ENCODE data around the gene ABCF2.

ABCF2 gene

DNA sequence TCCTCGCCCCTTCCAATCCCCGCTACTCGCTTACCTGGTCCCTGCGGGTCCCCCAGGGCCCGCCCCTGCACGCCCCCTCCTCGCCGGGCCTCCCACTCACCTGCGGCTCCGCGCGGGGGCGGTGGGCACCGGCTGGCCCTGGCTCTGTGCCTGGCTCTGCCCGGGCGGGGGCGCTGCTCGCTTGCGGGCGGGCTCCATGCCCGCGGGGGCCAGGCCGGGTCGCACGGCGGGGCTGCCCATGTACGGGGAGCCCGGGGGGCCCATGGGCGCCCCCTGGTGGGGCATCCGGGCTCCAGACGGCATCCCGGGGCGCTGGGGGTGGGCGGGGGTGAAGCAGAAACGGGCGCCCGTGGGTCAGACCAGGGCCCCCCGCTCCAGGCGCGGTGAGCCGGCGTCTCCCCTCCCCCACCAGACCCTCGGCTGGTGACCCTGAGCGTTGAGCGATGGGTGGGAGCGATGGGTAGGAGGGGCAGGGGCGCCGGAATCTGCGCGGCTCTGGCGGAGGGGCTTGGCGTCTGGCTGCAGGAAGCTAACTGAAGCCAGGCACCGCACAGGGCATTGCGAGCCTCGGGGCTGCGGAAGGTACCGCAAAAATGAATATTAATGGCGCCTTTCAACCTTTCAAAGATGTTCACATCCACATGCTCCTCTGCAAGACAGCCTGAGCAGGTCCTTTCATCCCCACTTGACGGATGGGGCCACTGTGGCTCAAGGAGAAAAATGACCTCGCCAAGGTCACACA lies 18.5 kb upstream of the ABCF2 start:
- peak overlapping the region in 8 of 11 experiments; percentile 30 to 61 (median 42); a peak in 12 of 22 replicates for H3K9ac ChIP-seq
- TF ChIP-seq Cebpa-rat (IDR thresholded peaks at IDR 0.05) = no peak
- H3K4me2 ChIP-seq = peak overlapping the region; percentile 84 to 97 (median 93)
- H3K4me3 ChIP-seq = peak overlapping the region; percentile 44 to 63 (median 53)
- no peaks in the 10 kb centered on the region for H3K9me3 ChIP-seq (replicated peaks in 1 of 11)
- no peak overlapping the region for H3K27ac ChIP-seq
- peaks cover 64 to 70% (median 70%) of the 10 kb centered on the region in 11 experiments for H3K27me3 ChIP-seq
- H3K36me3 ChIP-seq = 0 out of 22 replicates have a peak, but pooled peaks cover 0 to 10% (median 0%) of the 10 kb centered on the region in 11 experiments
- peaks cover 48 to 71% (median 64%) of the 10 kb centered on the region in 10 experiments for H3K4me1 ChIP-seq
- peaks cover 12 to 84% (median 60%) of the 10 kb centered on the region in 11 experiments; a peak in 20 of 22 replicates for H4K20me1 ChIP-seq

DNA sequence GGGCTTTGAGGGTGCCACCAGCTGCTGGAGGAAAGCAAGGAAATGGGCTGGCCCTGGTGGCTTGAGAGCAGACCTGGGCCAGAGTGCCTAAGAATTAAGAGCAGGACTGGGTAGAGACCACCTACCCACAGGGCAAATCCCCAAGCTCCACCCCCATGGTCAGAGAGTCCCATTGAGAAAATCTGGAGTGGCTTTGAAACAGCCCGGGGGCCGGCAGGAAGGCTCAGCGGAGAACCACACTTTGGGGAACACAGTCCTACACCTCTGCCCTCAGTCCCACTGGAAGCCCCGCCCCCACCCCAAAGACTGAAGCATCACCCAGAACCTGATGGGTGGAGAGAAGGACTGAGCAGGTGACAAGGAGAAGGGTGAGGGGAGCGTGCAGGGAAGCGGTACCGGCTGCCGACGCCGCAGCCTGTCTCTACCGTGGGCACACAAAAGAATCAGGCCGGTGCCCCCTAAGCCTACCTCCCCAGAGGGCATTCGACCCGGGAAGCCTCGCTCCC lies 17.9 kb upstream of the ABCF2 start:
- H3K27ac ChIP-seq = no peak overlapping the region
- no peaks in the 10 kb centered on the region for H3K9me3 ChIP-seq (replicated peaks in 1 of 11)
- H3K4me1 ChIP-seq = peaks cover 48 to 68% (median 60%) of the 10 kb centered on the region in 10 experiments
- peak overlapping the region; percentile 84 to 97 (median 93) for H3K4me2 ChIP-seq
- peak overlapping the region; percentile 44 to 63 (median 53) for H3K4me3 ChIP-seq
- peaks cover 0 to 10% (median 0%) of the 10 kb centered on the region in 11 experiments; a peak in 2 of 22 replicates for H3K36me3 ChIP-seq
- TF ChIP-seq Cebpa-rat (IDR thresholded peaks at IDR 0.05) = no peak
- peaks cover 12 to 84% (median 58%) of the 10 kb centered on the region in 11 experiments; a peak in 20 of 22 replicates for H4K20me1 ChIP-seq
- H3K9ac ChIP-seq = peak overlapping the region in 8 of 11 experiments; percentile 30 to 61 (median 42); a peak in 12 of 22 replicates
- peaks cover 58 to 64% (median 63%) of the 10 kb centered on the region in 11 experiments for H3K27me3 ChIP-seq

DNA sequence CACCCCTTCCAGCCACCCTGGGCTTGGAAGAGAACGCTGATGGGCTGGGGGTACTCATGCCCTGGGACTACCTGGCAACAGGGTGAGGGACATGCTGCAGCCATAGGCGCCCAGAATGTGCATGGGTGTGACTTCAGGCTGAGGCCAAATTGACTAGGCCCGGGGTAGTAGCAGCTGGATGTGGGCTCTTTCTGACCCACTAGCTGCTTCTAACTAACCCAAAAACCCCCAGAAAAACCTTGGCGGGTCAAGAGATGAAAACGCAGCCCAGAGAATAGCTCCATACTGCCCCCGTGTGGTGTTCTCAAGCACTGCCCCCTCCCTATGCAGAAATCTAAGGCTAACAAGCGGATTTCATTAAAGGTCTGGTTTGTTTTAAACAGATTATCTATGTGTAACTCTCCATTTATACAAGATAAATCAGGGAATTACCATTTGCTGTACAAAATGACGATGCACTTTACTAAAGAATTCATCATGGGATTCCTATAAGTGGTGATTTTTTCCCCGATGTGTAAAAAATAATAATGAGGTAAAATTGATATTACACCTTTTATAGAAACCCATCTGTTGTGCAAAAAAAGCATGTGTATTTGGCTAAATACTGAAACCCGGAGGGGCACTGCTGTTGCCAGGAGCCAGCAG lies 17.3 kb upstream of the ABCF2 start:
- Histone ChIP-seq H3K4me2 (peak overlapping the region; percentile 84 to 97 (median 93)), H3K4me3 (peak overlapping the region in 5 of 10 experiments; percentile 48 to 63 (median 53); a peak in 5 of 20 replicates), H3K4me1 (peaks cover 45 to 62% (median 55%) of the 10 kb centered on the region in 10 experiments)

DNA sequence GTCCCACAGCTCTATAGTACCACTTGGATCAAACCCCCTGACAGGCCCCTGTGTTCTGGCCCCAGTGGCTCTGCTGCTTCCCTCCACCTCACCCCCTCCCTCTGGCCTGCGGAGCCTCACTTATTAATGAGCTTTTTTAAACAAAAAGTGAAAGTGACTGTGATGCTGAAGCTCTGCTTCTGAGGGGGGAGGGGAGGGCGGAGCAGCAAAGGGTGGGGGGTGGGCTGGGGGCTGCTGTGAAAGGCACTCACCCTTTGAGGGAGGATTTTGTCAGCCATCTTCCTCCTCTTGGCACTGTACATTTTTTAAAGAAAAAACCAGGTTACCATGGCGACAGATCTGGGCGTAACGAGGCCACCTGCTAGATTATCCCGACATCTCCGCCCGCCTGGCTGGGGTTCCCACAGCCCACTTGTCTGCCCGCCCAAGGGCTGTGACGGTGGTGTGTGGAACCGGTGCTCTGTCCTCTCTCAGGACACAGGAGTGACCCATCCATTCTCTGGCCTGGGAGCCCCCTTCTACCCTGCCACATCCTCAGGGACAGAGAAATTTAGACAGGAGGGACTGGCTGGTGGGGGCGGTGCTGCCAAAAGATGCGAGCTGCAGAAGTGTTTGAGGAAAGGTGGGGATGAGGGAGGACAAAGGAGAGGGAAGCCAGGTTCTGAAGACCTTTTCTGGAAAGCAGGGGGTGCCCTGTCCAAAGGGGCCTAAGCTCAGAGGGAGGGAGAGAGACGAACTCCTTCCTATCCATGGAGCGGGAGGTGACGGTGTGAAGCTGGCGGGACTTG lies 16.6 kb upstream of the ABCF2 start:
- Histone ChIP-seq H3K36me3 (peaks cover 0 to 19% (median 10%) of the 10 kb centered on the region in 11 experiments; a peak in 17 of 22 replicates), H4K20me1 (peaks cover 24 to 93% (median 64%) of the 10 kb centered on the region in 11 experiments; a peak in 20 of 22 replicates), H3K4me1 (peaks cover 39 to 55% (median 48%) of the 10 kb centered on the region in 10 experiments), H3K27ac (no peak overlapping the region), H3K4me2 (peak overlapping the region; percentile 51 to 93 (median 87)), H3K27me3 (peaks cover 48 to 51% (median 51%) of the 10 kb centered on the region in 11 experiments), H3K9me3 (replicated peaks in 1 of 11) (no peaks in the 10 kb centered on the region), H3K9ac (peak overlapping the region in 6 of 11 experiments; percentile 17 to 58 (median 40); a peak in 6 of 22 replicates), H3K4me3 (peak overlapping the region in 2 of 10 experiments; percentile 2 to 49; a peak in 4 of 20 replicates)
- TF ChIP-seq Cebpa-rat (IDR thresholded peaks at IDR 0.05) = no peak

More for the DNA sequence above, 17.3 kb upstream of the ABCF2 start:
- TF ChIP-seq Cebpa-rat (IDR thresholded peaks at IDR 0.05) = no peak
- no peak overlapping the region for H3K27ac ChIP-seq
- H3K36me3 ChIP-seq = peaks cover 0 to 12% (median 3%) of the 10 kb centered on the region in 11 experiments; a peak in 11 of 22 replicates
- peaks cover 17 to 89% (median 60%) of the 10 kb centered on the region in 11 experiments; a peak in 20 of 22 replicates for H4K20me1 ChIP-seq
- peak overlapping the region in 1 of 11 experiments; percentile 39; a peak in 1 of 22 replicates for H3K9ac ChIP-seq
- peaks cover 54 to 58% (median 58%) of the 10 kb centered on the region in 11 experiments for H3K27me3 ChIP-seq
- H3K9me3 ChIP-seq (replicated peaks in 1 of 11) = no peaks in the 10 kb centered on the region

DNA sequence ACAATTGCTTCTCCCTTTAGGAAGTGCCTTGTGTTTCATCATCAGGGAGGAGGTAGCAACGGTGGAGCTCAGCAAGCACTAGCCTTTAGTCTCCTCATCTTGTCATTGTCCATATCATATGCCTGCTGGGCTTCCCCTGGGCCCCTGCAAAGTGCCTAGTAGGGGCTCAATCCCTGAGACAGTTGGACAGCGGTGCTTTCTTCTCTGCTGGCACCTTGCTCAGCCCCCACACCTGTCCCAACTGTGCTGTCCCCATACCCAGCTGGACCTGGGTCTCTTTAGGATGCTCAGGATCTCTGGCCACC lies 16.0 kb upstream of the ABCF2 start:
- peak overlapping the region in 6 of 11 experiments; percentile 17 to 58 (median 36); a peak in 5 of 22 replicates for H3K9ac ChIP-seq
- H3K9me3 ChIP-seq (replicated peaks in 1 of 11) = no peaks in the 10 kb centered on the region
- peak overlapping the region; percentile 44 to 93 (median 87); a peak in 21 of 22 replicates for H3K4me2 ChIP-seq
- peaks cover 42 to 45% (median 45%) of the 10 kb centered on the region in 11 experiments for H3K27me3 ChIP-seq
- no peak for TF ChIP-seq Cebpa-rat (IDR thresholded peaks at IDR 0.05)
- H4K20me1 ChIP-seq = peaks cover 30 to 96% (median 65%) of the 10 kb centered on the region in 11 experiments; a peak in 21 of 22 replicates
- peak overlapping the region in 1 of 10 experiments; percentile 2; a peak in 2 of 20 replicates for H3K4me3 ChIP-seq
- peaks cover 6 to 25% (median 16%) of the 10 kb centered on the region in 11 experiments; a peak in 19 of 22 replicates for H3K36me3 ChIP-seq
- no peak overlapping the region for H3K27ac ChIP-seq
- H3K4me1 ChIP-seq = peaks cover 35 to 49% (median 43%) of the 10 kb centered on the region in 10 experiments

DNA sequence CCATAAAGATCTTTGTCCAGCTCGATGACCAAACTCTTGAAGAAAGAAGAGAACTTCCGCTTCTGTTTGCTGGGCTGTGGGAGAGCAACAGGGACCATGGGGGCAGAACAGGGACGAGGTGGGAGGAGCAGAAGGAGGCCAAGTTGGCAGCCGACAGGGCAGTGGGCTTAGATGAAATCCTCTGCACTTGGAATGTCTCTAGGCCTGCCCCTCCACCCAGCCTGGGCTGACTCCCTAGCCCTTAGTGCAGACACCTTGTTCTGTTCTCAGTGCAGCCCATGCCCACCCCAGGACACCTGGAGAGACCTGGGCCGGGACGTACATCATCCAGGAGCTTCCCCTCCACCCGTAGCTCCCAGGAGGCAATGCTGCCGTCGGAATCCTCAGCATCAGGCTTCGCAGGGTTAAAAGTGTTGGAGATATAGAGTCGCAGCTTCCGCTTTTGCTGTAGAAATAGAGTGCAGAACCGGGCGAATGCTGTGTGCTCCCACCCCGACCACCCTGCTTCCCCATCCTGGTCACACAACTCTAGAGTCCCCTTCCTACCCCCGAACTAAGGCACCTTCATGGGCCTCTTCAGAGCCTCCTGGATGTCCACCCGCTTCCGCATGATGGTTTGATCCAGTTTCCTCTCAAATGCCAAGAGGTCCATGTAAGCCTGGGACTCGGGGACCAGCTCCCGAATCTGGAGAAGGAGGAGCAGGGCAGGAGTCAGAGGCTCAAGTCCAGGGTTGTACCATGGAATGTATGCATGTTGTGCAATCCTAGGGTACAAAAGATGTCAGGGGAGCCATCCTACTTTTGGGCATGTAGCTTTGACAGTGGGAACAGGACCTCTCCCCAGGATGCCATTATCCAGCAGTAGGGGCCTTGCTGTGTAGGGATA lies 15.4 kb upstream of the ABCF2 start:
- TF ChIP-seq Cebpa-rat (IDR thresholded peaks at IDR 0.05) = peak in 6 of 11 experiments; percentile 23 to 50 (median 38); a peak in 3 of 22 replicates
- H3K4me3 ChIP-seq = no peak overlapping the region
- peaks cover 31 to 43% (median 37%) of the 10 kb centered on the region in 10 experiments for H3K4me1 ChIP-seq
- no peaks in the 10 kb centered on the region for H3K9me3 ChIP-seq (replicated peaks in 1 of 11)
- peaks cover 12 to 31% (median 22%) of the 10 kb centered on the region in 11 experiments for H3K36me3 ChIP-seq
- H3K27ac ChIP-seq = no peak overlapping the region
- peaks cover 36 to 39% (median 39%) of the 10 kb centered on the region in 11 experiments for H3K27me3 ChIP-seq
- 0 out of 22 replicates have a peak overlapping the region, but pooled peaks of 2 of the 11 experiments have one; percentile 33 to 38 for H3K9ac ChIP-seq
- H4K20me1 ChIP-seq = peaks cover 36 to 96% (median 66%) of the 10 kb centered on the region in 11 experiments
- peak overlapping the region; percentile 44 to 93 (median 87); a peak in 18 of 22 replicates for H3K4me2 ChIP-seq

DNA sequence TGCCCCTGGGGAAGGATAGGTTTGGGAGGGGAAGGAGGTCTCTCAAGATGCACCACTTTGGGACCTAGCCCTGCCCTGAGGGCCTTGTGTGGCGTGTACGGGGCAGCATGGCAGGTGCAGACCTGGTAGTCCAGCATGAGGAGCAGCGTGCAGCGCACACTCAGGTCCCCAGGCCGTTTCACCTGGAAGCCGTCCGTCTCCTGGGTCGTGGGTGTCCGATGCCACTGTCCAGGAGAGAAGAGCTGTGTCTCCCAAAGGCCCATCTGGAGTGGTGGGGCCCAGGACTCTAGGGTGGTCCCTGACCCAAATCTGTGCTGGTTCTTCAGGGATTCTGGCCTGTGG lies 14.7 kb upstream of the ABCF2 start:
- Histone ChIP-seq H3K4me2 (no peak overlapping the region), H3K4me1 (peaks cover 26 to 36% (median 33%) of the 10 kb centered on the region in 10 experiments), H3K4me3 (no peak overlapping the region), H3K9ac (no peak overlapping the region), H3K27me3 (peaks cover 29 to 32% (median 32%) of the 10 kb centered on the region in 11 experiments), H3K27ac (peak overlapping the region in 1 of 11 experiments; percentile 9; a peak in 1 of 22 replicates), H3K36me3 (peaks cover 19 to 37% (median 29%) of the 10 kb centered on the region in 11 experiments), H4K20me1 (peaks cover 38 to 96% (median 66%) of the 10 kb centered on the region in 11 experiments), H3K9me3 (replicated peaks in 1 of 11) (no peaks in the 10 kb centered on the region)
- TF ChIP-seq Cebpa-rat (IDR thresholded peaks at IDR 0.05) = no peak
